ENCODE data around the gene C22orf23. TPM values are rescaled to one million over a fixed set of nuclear protein-coding genes. Genes with fewer than 3 reads are reported as not detected.

C22orf23 gene
- total and polyA plus RNA-seq, 12 donors: 0.17 to 1.1 (median 0.50) TPM

DNA sequence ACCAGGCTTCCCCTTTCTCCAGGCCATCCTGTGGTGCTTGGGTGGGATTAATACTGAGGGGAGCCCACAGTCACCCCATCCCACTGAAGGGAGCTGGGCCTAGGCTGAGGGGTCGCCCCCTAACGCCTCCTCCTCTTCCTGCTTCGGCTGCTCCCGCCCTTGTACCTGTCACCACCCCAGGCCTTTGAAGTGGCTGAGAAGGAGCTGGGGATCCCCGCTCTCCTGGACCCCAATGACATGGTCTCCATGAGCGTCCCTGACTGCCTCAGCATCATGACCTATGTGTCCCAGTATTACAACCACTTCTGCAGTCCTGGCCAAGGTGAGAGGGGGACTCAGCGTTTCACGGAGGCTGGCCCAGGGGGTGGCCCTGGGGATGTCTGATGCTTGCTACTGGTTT, 41.2 kb downstream of the C22orf23 start:
- DNase-seq (no peak), ATAC-seq (no peak)
- 77% methylated on average over 8 of the region's 8 CpGs for WGBS, 2 donors
- Histone ChIP-seq H3K27ac (peak overlapping the region in 9 of 10 donors; percentile 6 to 72 (median 57)), H3K4me3 (no peak overlapping the region), H3K9me3 (no peaks in the 10 kb centered on the region), H3K27me3 (no peaks in the 10 kb centered on the region), H3K4me1 (peaks cover 6 to 61% (median 30%) of the 10 kb centered on the region in 9 donors), H3K36me3 (peaks cover 0 to 56% (median 16%) of the 10 kb centered on the region in 9 donors)
- intact Hi-C loops (cut with DNase I): no loop called here
- TF ChIP-seq, protein P1, sequence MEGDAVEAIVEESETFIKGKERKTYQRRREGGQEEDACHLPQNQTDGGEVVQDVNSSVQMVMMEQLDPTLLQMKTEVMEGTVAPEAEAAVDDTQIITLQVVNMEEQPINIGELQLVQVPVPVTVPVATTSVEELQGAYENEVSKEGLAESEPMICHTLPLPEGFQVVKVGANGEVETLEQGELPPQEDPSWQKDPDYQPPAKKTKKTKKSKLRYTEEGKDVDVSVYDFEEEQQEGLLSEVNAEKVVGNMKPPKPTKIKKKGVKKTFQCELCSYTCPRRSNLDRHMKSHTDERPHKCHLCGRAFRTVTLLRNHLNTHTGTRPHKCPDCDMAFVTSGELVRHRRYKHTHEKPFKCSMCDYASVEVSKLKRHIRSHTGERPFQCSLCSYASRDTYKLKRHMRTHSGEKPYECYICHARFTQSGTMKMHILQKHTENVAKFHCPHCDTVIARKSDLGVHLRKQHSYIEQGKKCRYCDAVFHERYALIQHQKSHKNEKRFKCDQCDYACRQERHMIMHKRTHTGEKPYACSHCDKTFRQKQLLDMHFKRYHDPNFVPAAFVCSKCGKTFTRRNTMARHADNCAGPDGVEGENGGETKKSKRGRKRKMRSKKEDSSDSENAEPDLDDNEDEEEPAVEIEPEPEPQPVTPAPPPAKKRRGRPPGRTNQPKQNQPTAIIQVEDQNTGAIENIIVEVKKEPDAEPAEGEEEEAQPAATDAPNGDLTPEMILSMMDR (IDR thresholded peaks at IDR 0.05): no peak

DNA sequence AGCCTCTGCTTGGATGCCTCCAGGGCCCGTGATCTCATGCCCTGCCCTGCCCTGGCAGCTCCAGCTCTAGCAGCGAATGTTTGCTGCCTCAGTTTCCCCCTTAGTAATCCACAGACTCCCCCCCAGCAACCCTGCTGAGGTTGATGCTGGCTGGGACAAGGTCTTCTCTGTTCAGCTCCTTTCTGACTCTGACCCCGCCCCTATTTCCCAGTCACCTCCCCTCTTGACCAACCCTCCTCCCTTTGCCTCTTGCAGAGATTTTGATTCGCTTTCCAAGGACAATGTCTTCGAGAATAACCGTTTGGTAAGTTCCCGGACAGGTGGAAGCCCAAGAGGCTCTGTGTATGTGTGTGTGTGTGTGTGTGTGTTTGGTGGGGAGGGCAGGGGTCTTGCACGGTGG, 41.7 kb downstream of the C22orf23 start:
- WGBS, 2 donors: 73 to 80% methylated on average over 8 of the region's 8 CpGs
- DNase-seq (no peak), ATAC-seq (peak in 2 of 8 donors; percentile 33 to 50)
- H3K4me3 ChIP-seq: no peak overlapping the region
- intact Hi-C loops (cut with DNase I): no loop called here
- no peaks in the 10 kb centered on the region for H3K27me3 ChIP-seq
- TF ChIP-seq, protein P1 (IDR thresholded peaks at IDR 0.05): no peak
- H3K36me3 ChIP-seq: peaks cover 0 to 51% (median 11%) of the 10 kb centered on the region in 9 donors
- peak overlapping the region in 8 of 10 donors; percentile 6 to 72 (median 54) for H3K27ac ChIP-seq
- H3K9me3 ChIP-seq: no peaks in the 10 kb centered on the region
- H3K4me1 ChIP-seq: peaks cover 6 to 64% (median 35%) of the 10 kb centered on the region in 9 donors

DNA sequence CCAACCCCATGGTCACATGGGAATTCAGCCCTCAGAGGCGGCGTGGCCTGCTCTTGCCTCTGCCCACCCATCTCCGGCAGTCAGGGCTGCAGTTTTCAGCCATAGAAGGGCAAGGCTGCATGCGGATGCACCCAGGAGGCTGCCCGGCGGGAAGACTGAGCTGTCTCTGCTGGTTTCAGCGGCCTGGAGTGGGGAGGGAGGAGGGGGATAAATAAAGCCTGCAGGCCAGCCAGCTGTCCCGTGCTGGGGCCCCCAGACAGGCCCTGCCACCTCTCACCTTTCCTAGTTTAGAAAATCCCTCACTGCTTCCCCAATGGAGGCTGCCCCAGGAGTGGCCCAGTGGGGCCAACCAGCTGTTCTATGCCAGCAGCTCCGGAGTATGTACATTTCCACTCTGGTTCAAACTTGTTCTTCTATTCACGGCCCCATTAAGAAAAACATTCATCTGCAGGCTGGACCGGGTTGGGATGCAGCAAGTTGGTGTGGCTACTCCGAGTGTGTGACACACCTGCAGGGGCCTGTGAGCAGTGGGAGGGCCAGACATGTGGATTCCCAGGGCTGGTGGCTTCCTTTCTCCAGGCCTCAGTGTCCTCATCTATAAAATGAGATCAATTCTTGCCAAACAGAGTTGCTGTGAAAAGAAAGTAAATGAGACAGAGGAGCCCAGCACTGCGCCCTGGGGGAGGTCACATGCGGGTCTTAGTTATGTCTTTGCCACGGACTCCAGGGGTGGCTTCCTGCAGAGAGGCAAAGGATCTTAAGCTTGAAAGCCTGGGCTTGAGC, 42.3 kb downstream of the C22orf23 start:
- peak in 1 of 8 donors; percentile 7 for ATAC-seq
- 50 to 53% methylated on average over 15 of the region's 15 CpGs for WGBS, 2 donors
- TF ChIP-seq, protein P1 (IDR thresholded peaks at IDR 0.05): no peak
- intact Hi-C loops (cut with DNase I): no loop called here
- H3K4me1 ChIP-seq: peaks cover 6 to 65% (median 35%) of the 10 kb centered on the region in 9 donors
- H3K9me3 ChIP-seq: no peaks in the 10 kb centered on the region
- no peak for DNase-seq
- peak overlapping the region in 8 of 10 donors; percentile 28 to 72 (median 46) for H3K27ac ChIP-seq
- H3K4me3 ChIP-seq: no peak overlapping the region
- peaks cover 0 to 45% (median 7%) of the 10 kb centered on the region in 9 donors for H3K36me3 ChIP-seq
- H3K27me3 ChIP-seq: no peaks in the 10 kb centered on the region

DNA sequence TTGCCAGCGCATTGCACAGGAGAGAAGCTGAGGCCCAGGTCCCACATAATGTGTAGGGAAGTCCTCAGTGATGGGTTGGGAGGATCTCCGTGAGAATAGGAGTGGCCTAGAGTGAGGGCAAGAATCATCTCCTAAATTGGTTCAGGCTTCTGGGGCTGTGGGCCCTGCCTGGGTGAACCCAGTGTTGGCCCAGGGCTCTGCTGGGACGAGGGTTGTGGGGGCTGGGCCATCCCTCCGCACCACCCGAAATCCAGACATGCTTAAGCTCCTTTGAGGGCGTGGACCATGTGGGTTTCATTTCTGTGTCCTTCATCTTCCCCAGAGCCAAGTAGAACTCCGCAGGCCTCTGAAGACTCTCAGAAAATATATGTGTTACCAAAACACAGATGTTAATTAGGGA, 43.6 kb downstream of the C22orf23 start:
- intact Hi-C loops (cut with DNase I): loop anchor here in 1 of 10 donors (10.0 kb wide), 1 partner anchor 45 kb away; the partner anchor contains the start of genes C22orf23 and POLR2F
- WGBS, 2 donors: 70 to 86% methylated on average over 7 of the region's 7 CpGs
- peaks cover 0 to 31% (median 0%) of the 10 kb centered on the region in 9 donors for H3K36me3 ChIP-seq
- H3K27ac ChIP-seq: no peak overlapping the region
- TF ChIP-seq, protein P1 (IDR thresholded peaks at IDR 0.05): no peak
- H3K9me3 ChIP-seq: no peaks in the 10 kb centered on the region
- no peaks in the 10 kb centered on the region for H3K27me3 ChIP-seq
- no peak for DNase-seq
- H3K4me3 ChIP-seq: no peak overlapping the region
- ATAC-seq: no peak
- peaks cover 8 to 75% (median 45%) of the 10 kb centered on the region in 9 donors for H3K4me1 ChIP-seq
